Measurements from ENCODE around the gene PLCXD1. TPM values are rescaled to one million over a fixed set of nuclear protein-coding genes. Genes with fewer than 3 reads are reported as not detected.
A peak's percentile ranks its signal among the peaks of the same experiment; 100 is the strongest.

Gene PLCXD1
- total and polyA plus RNA-seq, 12 donors: 1.2 to 14.5 (median 6.5) TPM

DNA sequence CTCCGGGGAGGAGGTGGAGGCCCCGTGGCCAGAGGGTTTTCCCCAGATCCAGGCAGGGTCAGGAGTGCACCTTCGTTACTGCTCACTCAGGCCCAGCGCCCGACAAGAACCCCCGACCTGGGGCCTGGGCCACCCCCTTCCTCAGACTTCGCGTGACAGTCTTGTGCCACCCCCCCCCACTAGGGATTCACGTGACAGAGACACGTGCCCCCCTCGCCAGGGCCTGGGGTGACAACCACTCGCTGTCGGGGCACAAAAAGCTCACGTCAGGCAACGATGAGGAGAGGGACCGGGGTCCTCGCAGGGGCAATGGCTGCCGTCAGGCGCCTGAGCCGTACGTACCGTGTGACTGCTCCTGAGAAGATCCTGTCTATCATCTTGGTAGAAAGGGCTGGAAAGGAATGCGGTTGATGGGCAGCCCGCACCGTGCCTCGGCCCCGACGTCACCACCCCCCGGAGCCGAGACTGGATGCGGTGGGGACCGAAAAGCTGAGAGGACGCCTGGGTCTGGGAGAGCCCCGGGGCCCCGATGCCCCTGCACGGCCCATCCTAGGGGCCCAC is 60.4 kb downstream of the PLCXD1 start:
- TF ChIP-seq POLR2A (IDR thresholded peaks at IDR 0.05): no peak
- no peak for TF ChIP-seq CTCF (IDR thresholded peaks at IDR 0.05)
- no peaks in the 10 kb centered on the region for H3K36me3 ChIP-seq (replicated peaks in 1 of 2)
- no peak overlapping the region for H3K27ac ChIP-seq
- no peaks in the 10 kb centered on the region for H3K4me1 ChIP-seq (replicated peaks in 1 of 2)
- DNase-seq: peak in 2 of 7 donors; percentile 4 to 5
- 95 to 98% (median 95%) methylated on average over 21 to 36 of the region's 36 CpGs for WGBS, 4 donors
- no peaks in the 10 kb centered on the region for H3K27me3 ChIP-seq
- no peaks in the 10 kb centered on the region for H3K9me3 ChIP-seq (replicated peaks in 1 of 3)
- intact Hi-C loops (cut with DNase I): no loop called here
- no peak overlapping the region for H3K4me3 ChIP-seq

DNA sequence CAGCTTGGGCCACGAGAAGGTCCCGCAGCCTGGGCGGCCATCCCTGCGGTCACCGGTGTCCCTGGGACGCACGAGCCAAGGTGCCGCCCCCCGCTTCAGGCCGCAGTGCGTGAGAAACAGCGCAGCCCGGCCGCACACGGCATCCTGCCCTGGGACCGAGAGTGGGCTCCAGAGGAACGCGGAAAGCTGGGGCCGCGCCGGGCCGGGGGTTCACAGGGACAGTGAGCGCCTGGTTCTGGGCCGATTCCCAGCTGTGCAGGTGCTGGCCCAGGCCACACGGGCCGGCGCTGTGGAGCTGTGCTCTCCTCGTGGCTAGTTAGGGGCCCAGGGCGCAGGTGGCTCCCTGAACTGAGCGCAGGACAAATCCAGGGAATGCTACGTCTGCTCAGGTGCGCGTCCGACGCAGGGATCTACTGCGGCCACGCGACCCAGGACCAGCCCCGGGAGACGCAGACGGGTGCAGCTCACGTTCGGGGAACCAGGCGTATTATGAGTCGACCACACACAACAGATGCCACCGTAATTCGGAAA is 63.3 kb downstream of the PLCXD1 start:
- Histone ChIP-seq H3K4me3 (no peak overlapping the region), H3K9me3 (replicated peaks in 1 of 3) (no peaks in the 10 kb centered on the region), H3K36me3 (replicated peaks in 1 of 2) (no peaks in the 10 kb centered on the region), H3K27ac (no peak overlapping the region), H3K4me1 (replicated peaks in 1 of 2) (peaks cover 3 to 10% of the 10 kb centered on the region in 2 donors), H3K27me3 (no peaks in the 10 kb centered on the region)
- intact Hi-C loops (cut with DNase I): no loop called here
- TF ChIP-seq CTCF (IDR thresholded peaks at IDR 0.05) (no peak), POLR2A (IDR thresholded peaks at IDR 0.05) (no peak)
- DNase-seq: peak in 2 of 7 donors; percentile 7 to 8
- 98% methylated on average over 17 to 47 of the region's 47 CpGs for WGBS, 4 donors

DNA sequence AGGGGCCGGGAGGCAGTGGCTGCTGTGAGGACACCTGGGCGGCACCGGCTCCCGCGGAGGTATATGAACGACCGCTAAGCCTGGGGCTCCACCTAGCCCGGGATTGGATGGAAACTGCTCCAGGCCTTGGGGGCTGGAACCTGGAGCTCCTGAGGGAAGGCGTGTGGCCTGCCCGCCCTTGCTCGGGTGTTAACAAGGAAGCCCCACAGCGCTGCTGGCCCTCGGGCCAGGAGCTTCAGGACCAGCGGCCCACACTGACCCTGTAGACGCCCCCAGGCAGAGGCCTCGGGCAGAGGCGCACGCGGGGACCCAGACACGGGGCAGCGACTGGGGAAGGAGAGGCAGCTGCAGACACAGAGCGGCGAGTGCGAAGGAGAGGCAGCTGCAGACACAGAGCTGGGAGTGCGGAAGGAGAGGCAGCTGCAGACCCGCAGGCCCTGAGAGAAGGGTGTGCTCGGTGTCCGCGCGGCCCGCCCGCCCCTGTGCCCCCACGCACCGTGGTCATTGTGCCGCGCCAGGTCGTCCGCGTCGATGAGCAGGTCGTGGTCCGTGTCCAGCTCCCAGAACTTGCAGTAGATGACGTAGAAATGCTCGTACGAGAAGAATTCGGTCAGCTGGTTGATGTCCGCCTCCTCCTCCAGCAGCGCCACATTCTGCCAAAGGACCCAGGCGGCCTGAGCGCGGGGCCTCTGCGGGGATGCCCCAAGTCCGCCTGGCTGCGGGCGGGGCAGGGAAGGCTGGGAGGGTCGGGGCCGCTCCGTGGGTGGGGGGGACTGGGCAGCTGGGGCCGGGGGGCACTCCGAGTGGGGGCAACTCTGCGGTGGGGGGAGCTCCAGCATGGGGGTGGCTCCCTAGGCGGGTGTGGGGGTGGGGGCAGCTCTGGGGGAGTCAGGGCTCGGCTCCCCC is 64.1 kb downstream of the PLCXD1 start:
- Histone ChIP-seq H3K27me3 (no peaks in the 10 kb centered on the region), H3K4me1 (replicated peaks in 1 of 2) (peaks cover 3 to 11% of the 10 kb centered on the region in 2 donors), H3K36me3 (replicated peaks in 1 of 2) (no peaks in the 10 kb centered on the region), H3K9me3 (replicated peaks in 1 of 3) (no peaks in the 10 kb centered on the region), H3K27ac (no peak overlapping the region), H3K4me3 (no peak overlapping the region)
- DNase-seq: peak in 2 of 7 donors; percentile 5 to 11
- intact Hi-C loops (cut with DNase I): no loop called here
- TF ChIP-seq CTCF (IDR thresholded peaks at IDR 0.05): no peak
- TF ChIP-seq POLR2A (IDR thresholded peaks at IDR 0.05): no peak
- 91 to 97% (median 96%) methylated on average over 17 to 63 of the region's 63 CpGs for WGBS, 4 donors

DNA sequence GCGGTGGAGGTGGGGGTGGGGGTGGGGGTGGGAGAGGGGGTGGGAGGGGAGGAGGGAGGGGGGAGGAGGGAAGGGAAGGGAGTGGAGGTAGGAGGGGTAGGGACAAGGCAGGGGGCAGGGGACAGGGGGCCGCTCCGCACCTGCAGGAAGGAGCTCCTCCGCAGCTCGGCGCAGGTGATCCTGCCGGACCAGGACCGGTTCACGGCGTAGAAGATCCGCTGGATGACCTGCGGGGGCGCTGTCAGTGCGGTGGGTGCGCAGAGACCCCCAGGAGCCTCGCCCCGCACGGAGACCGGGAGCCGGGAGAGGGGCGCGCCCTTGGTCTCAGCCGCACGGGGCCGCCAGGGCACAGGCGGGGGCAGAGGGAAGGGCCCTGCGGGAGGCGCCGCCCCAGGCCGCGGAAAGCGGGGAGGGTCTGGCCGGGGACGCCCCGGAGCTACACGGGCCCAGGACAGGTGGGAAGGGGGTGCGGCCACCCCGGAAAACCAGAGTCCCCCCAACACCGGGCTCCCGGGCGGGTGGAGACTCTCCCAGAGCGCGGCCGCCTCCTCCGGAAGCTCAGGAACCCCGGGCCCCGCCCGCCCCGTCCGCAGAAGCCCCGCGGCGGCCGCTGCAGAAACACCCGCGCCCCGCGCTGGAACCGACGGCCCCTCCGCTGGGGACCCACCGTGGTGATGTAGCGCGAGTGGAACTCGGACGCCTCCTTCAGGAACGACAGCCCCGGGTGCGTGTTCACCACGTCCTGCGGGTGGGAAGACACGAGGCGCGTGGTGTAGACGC is 65.0 kb downstream of the PLCXD1 start:
- Histone ChIP-seq H3K36me3 (replicated peaks in 1 of 2) (no peaks in the 10 kb centered on the region), H3K4me1 (replicated peaks in 1 of 2) (peaks cover 3 to 11% of the 10 kb centered on the region in 2 donors), H3K9me3 (replicated peaks in 1 of 3) (no peaks in the 10 kb centered on the region), H3K4me3 (no peak overlapping the region), H3K27me3 (no peaks in the 10 kb centered on the region), H3K27ac (no peak overlapping the region)
- DNase-seq: peak in 1 of 7 donors; percentile 6
- 95 to 97% (median 96%) methylated on average over 50 to 74 of the region's 75 CpGs for WGBS, 4 donors
- TF ChIP-seq CTCF (IDR thresholded peaks at IDR 0.05) (no peak), POLR2A (IDR thresholded peaks at IDR 0.05) (no peak)
- intact Hi-C loops (cut with DNase I): no loop called here
